Activated B cell treated with CpG ODN at 0.5 μM for 24 hours (primary cell): ENCODE data around the gene TEX29. TPM values are rescaled to one million over a fixed set of nuclear protein-coding genes. Genes with fewer than 3 reads are reported as not detected.

Source experiments
- ATAC-seq: fragments of 200-7000 bp; cut with Tn5 transposase; one replicate; pipeline ENCODE4 v1.10.0; 2021; ENCODE audit warnings: low read depth, mild to moderate bottlenecking, moderate library complexity
- CTCF ChIA-PET: fragments of 350-600 bp; sonication (Branson Sonifier 250); formaldehyde crosslinking; loops from one replicate; lab custom pipeline; 2021; ENCODE audit warnings: antibody characterized with exemption; lab: Charles Lee
- POLR2A ChIA-PET: fragments of 350-600 bp; sonication (Branson Sonifier 250); formaldehyde crosslinking; loops from one replicate; lab custom pipeline; 2021; ENCODE audit warnings: antibody characterized with exemption; lab: Charles Lee
- DNase-seq: peaks from one replicate; pipeline ENCODE4 v3.0.0; 2022
- H3K27ac Mint-ChIP-seq: one replicate; pipeline ENCODE4 v1.8.0; 2020; ENCODE audit warnings: mixed read lengths
- H3K27me3 Mint-ChIP-seq: one replicate; pipeline ENCODE4 v1.8.0; 2021; ENCODE audit warnings: mixed read lengths
- H3K36me3 Mint-ChIP-seq: one replicate; pipeline ENCODE4 v1.8.0; 2021; ENCODE audit warnings: low read depth, mixed read lengths
- H3K4me1 Mint-ChIP-seq: one replicate; pipeline ENCODE4 v1.8.0; 2021; ENCODE audit warnings: mixed read lengths
- H3K4me3 Mint-ChIP-seq: one replicate; pipeline ENCODE4 v1.8.0; 2020; ENCODE audit warnings: mild to moderate bottlenecking, mixed read lengths
- H3K9me3 Mint-ChIP-seq: one replicate; pipeline ENCODE4 v1.8.0; 2020; ENCODE audit warnings: mixed read lengths
- CTCF ChIP-seq: fragments of 200-600 bp; IDR thresholded peaks from one replicate; pipeline ENCODE4 v1.8.0; 2022; ENCODE audit warnings: antibody characterized with exemption, mild to moderate bottlenecking
- intact Hi-C: fragments of 100-400 bp; cut with micrococcal nuclease; formaldehyde crosslinking; loops from one replicate; pipeline ENCODE4 v1.15.1; 2024
- total RNA-seq: library from RNA; stranded (reverse); gene quantifications from 2 replicates; pipeline ENCODE4 v1.2.3, GENCODE V29; 2022

The TEX29 gene
- total RNA-seq, 1 donor from 2014 or later, result 0.35 TPM

GRCh38 chr13:111304041-111304544, 16.3 kb upstream of the TEX29 start:
- H3K36me3 Mint-ChIP-seq, result peaks cover 83% of the 10 kb centered on the region
- peaks cover 3% of the 10 kb centered on the region for H3K4me1 Mint-ChIP-seq
- ChIA-PET POLR2A (no interaction called here), CTCF (no interaction called here)
- intact Hi-C loops, result no loop called here
- no peaks in the 10 kb centered on the region for H3K9me3 Mint-ChIP-seq
- DNase-seq (no peak), ATAC-seq (no peak)
- H3K27ac Mint-ChIP-seq, result no peak overlapping the region
- TF ChIP-seq CTCF, result no peak
- H3K27me3 Mint-ChIP-seq, result no peaks in the 10 kb centered on the region
- H3K4me3 Mint-ChIP-seq, result no peak overlapping the region

- peaks cover 83% of the 10 kb centered on the region for H3K36me3 Mint-ChIP-seq
- intact Hi-C loops, result no loop called here
- no peaks in the 10 kb centered on the region for H3K9me3 Mint-ChIP-seq
- H3K4me3 Mint-ChIP-seq, result no peak overlapping the region
- no peaks in the 10 kb centered on the region for H3K27me3 Mint-ChIP-seq
- DNase-seq (no peak), ATAC-seq (no peak)
- CTCF ChIA-PET, result no interaction called here
- H3K4me1 Mint-ChIP-seq, result peaks cover 3% of the 10 kb centered on the region
- no peak overlapping the region for H3K27ac Mint-ChIP-seq
- POLR2A ChIA-PET, result no interaction called here
- no peak for TF ChIP-seq CTCF
Measured at GRCh38 chr13:111304603-111305289, 15.7 kb upstream of the TEX29 start.

DNA sequence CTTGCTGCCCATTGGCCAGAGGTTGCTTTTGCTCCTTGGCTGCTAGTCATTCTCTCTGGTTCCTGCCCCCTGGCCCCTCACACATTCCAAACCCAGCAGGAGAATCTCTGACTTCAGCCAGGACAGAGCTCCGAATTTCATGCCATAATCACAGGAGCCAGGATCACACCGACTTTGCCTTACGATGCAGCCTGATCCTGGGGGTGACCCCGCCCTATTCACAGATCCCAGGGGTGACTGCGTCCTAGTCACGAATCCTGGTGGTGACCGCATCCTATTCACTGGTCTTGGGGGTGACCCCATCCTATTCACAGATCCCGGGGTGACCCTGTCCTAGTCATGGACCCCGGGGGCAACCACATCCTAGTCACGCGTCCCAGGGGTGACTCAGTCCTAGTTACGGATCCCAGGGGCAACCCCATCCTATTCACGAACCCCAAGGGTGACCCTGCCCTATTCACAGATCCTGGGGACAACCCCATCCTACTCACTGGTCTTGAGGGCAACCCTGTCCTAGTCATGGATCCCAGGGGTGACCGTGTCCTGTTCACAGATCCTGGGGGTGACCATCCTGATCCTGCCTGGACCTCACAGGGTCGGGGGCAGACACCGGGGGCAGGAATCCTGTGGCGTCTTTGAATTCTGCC, 7.4 kb upstream of the TEX29 start:
- Mint-ChIP-seq H3K27ac (no peak overlapping the region), H3K4me1 (no peaks in the 10 kb centered on the region), H3K9me3 (peaks cover 2% of the 10 kb centered on the region), H3K36me3 (peaks cover 58% of the 10 kb centered on the region), H3K27me3 (no peaks in the 10 kb centered on the region), H3K4me3 (no peak overlapping the region)
- intact Hi-C loops, result no loop called here
- no peak for ATAC-seq
- ChIA-PET POLR2A (no interaction called here), CTCF (no interaction called here)
- no peak for DNase-seq
- no peak for TF ChIP-seq CTCF

GRCh38 chr13:111313911-111314425, 6.5 kb upstream of the TEX29 start:
- H3K27me3 Mint-ChIP-seq, result no peaks in the 10 kb centered on the region
- intact Hi-C loops, result no loop called here
- H3K4me1 Mint-ChIP-seq, result no peaks in the 10 kb centered on the region
- peaks cover 2% of the 10 kb centered on the region for H3K9me3 Mint-ChIP-seq
- no peak for DNase-seq
- ChIA-PET CTCF (no interaction called here), POLR2A (no interaction called here)
- ATAC-seq, result no peak
- H3K27ac Mint-ChIP-seq, result no peak overlapping the region
- H3K4me3 Mint-ChIP-seq, result no peak overlapping the region
- TF ChIP-seq CTCF, result no peak
- H3K36me3 Mint-ChIP-seq, result peaks cover 53% of the 10 kb centered on the region

DNA sequence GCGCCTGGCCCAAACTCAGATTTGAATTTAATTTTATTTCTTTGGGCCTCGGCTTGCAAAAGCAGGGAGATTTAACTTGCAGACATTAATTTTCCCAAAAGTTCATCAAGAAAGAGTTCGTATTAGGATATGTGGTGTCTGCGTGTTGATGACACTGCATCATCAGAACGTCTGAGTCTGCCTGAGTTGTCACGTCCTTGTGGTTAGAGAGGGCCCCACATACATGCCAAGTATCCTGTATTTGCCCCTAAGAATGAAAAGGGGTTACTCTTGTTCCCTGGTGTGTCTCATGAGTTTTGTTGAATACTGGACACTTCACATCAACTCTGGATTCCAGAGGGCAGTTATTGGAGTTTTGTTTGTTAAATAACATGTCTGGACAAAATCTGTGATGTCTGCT, 5.6 kb upstream of the TEX29 start:
- no peak overlapping the region for H3K27ac Mint-ChIP-seq
- no peak for TF ChIP-seq CTCF
- H3K4me1 Mint-ChIP-seq, result no peaks in the 10 kb centered on the region
- ChIA-PET POLR2A (no interaction called here), CTCF (no interaction called here)
- intact Hi-C loops, result no loop called here
- H3K27me3 Mint-ChIP-seq, result no peaks in the 10 kb centered on the region
- H3K9me3 Mint-ChIP-seq, result peaks cover 2% of the 10 kb centered on the region
- no peak for DNase-seq
- H3K4me3 Mint-ChIP-seq, result no peak overlapping the region
- ATAC-seq, result no peak
- peaks cover 48% of the 10 kb centered on the region for H3K36me3 Mint-ChIP-seq
